ENCODE measurements around the gene FTSJ1.
"Not testable (repeated sequence)": the region's sequence is repeated elsewhere in the genome, so short reads cannot be mapped to it uniquely, and the experiment has no call there.

Gene FTSJ1

GRCh38 chrX:48475774-48476577 lies at the start of gene FTSJ1:
Gene FTSJ1, plus strand, starts transcription at chrX:48476199. Its CDS starts 1,849 bp downstream, at chrX:48478048.
- DNase-seq: peak; percentile 83 to 87 (median 84)

- DNase-seq: not testable (repeated sequence)
These were observed 48.8 kb upstream of the FTSJ1 start for GRCh38 chrX:48427027-48427716.

- DNase-seq: not testable (repeated sequence)
These were observed 46.4 kb upstream of the FTSJ1 start for GRCh38 chrX:48429606-48430005.

GRCh38 chrX:48430166-48430565 lies 45.8 kb upstream of the FTSJ1 start:
- not testable (repeated sequence) for DNase-seq

- DNase-seq: not testable (repeated sequence)
These were observed 42.3 kb upstream of the FTSJ1 start for GRCh38 chrX:48433713-48434112.

GRCh38 chrX:48447201-48447600 lies 28.8 kb upstream of the FTSJ1 start:
- DNase-seq: not testable (repeated sequence)

- no peak for DNase-seq
These were observed 25.9 kb upstream of the FTSJ1 start for GRCh38 chrX:48450076-48450475.

- no peak for DNase-seq
These were observed 24.3 kb upstream of the FTSJ1 start for GRCh38 chrX:48451708-48452107.

- DNase-seq: no peak
These were observed 19.2 kb upstream of the FTSJ1 start for GRCh38 chrX:48456628-48457331.

GRCh38 chrX:48458711-48459110 lies 17.3 kb upstream of the FTSJ1 start:
- DNase-seq: no peak

GRCh38 chrX:48459483-48459882 lies 16.5 kb upstream of the FTSJ1 start:
- DNase-seq: no peak

GRCh38 chrX:48460031-48460430 lies 16.0 kb upstream of the FTSJ1 start:
- DNase-seq: no peak

GRCh38 chrX:48460606-48461005 lies 15.4 kb upstream of the FTSJ1 start:
- no peak for DNase-seq

- no peak for DNase-seq
These were observed 14.2 kb upstream of the FTSJ1 start for GRCh38 chrX:48461830-48462229.

- DNase-seq: no peak
These were observed 10.6 kb upstream of the FTSJ1 start for GRCh38 chrX:48465336-48465933.

GRCh38 chrX:48466696-48467095 lies 9.3 kb upstream of the FTSJ1 start:
- no peak for DNase-seq

GRCh38 chrX:48467281-48467761 lies 8.7 kb upstream of the FTSJ1 start:
- no peak for DNase-seq

- DNase-seq: peak in 1 of 3 donors; percentile 8
These were observed 7.7 kb upstream of the FTSJ1 start for GRCh38 chrX:48468247-48468671.

- peak in 2 of 3 donors; percentile 23 to 35 for DNase-seq
These were observed 7.0 kb upstream of the FTSJ1 start for GRCh38 chrX:48468693-48469691.

GRCh38 chrX:48470110-48470832 lies 5.7 kb upstream of the FTSJ1 start, which contains the start of gene SLC38A5:
Gene SLC38A5, minus strand, starts transcription at chrX:48470260. Its CDS starts 2,336 bp downstream, at chrX:48467924.
- no peak for DNase-seq

- no peak for DNase-seq
These were observed 5.2 kb upstream of the FTSJ1 start for GRCh38 chrX:48470833-48471118.

All from suppressor macrophage treated with lipopolysaccharide for 1 hour (primary cell).